ENCODE measurements around the gene PMAIP1. TPM values are rescaled to one million over a fixed set of nuclear protein-coding genes. Genes with fewer than 3 reads are reported as not detected.

Gene PMAIP1
- total and polyA plus RNA-seq, 2 donors from 2014 or later, result 0.71 to 2.8 TPM

DNA sequence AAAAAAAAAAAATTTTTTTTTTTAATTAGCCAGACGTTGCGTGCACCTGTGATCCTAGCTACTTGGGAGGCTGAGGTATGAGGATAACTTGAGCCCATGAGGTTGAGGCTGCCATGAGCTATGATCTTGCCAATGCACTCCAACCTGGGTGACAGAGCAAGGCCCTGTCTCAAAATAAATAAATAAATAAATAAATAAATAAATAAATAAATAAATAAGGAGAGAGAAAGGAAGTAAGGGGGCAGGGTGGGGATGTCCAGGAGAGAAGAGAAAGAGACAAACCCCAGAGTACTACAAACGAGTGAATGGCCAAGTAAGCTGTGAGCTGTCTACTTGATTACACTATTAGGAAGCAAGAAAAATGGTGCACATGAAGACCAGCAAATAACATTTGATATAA, 7.7 kb upstream of the PMAIP1 start:
- peaks cover under 1% of the 10 kb centered on the region for H3K27me3 ChIP-seq (ENCODE audit: control insufficient read depth, insufficient read depth, low read length)
- FAIRE-seq (no peak), DNase-seq (no peak)
- TF ChIP-seq, protein P1, sequence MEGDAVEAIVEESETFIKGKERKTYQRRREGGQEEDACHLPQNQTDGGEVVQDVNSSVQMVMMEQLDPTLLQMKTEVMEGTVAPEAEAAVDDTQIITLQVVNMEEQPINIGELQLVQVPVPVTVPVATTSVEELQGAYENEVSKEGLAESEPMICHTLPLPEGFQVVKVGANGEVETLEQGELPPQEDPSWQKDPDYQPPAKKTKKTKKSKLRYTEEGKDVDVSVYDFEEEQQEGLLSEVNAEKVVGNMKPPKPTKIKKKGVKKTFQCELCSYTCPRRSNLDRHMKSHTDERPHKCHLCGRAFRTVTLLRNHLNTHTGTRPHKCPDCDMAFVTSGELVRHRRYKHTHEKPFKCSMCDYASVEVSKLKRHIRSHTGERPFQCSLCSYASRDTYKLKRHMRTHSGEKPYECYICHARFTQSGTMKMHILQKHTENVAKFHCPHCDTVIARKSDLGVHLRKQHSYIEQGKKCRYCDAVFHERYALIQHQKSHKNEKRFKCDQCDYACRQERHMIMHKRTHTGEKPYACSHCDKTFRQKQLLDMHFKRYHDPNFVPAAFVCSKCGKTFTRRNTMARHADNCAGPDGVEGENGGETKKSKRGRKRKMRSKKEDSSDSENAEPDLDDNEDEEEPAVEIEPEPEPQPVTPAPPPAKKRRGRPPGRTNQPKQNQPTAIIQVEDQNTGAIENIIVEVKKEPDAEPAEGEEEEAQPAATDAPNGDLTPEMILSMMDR (IDR thresholded peaks at IDR 0.05; ENCODE audit: borderline replicate concordance, extremely low read depth, insufficient read depth), result no peak
- H3K27ac ChIP-seq (ENCODE audit: low read depth in 2 of 2, low read length in 2 of 2), result no peak overlapping the region
- no peak overlapping the region for H3K9ac ChIP-seq (ENCODE audit: low read length in 3 of 3)
- no peaks in the 10 kb centered on the region for H3K36me3 ChIP-seq (ENCODE audit: control insufficient read depth in 2 of 3, insufficient read depth in 3 of 3, low read length in 3 of 3)
- H3K4me1 ChIP-seq (ENCODE audit: control insufficient read depth in 2 of 3, insufficient read depth in 2 of 3, low read depth in 1 of 3, low read length in 3 of 3), result no peaks in the 10 kb centered on the region
- H3K9me3 ChIP-seq (ENCODE audit: control insufficient read depth in 2 of 3, insufficient read depth in 1 of 3, low read length in 3 of 3), result no peaks in the 10 kb centered on the region
- H3K4me3 ChIP-seq (ENCODE audit: low read length in 3 of 3), result no peak overlapping the region
- intact Hi-C loops (cut with DNase I), result no loop called here

DNA sequence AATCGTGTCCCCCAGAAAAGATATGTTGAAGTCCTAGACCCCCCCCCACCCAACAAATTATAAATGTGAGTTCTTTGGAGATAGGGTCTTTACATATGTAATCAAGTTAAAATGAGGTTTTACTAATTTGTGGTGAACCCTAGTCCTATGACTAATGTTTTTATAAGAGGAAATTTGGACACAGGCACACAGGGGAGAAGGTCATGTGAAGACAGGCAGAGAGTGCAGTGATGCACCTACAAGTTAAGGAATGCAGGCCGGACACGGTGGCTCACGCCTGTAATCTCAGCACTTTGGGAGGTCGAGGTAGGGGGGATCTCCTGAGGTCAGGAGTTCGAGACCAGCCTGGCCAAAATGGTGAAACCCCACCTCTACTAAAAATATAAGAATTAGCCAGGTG, 5.8 kb upstream of the PMAIP1 start:
- intact Hi-C loops (cut with DNase I), result no loop called here

DNA sequence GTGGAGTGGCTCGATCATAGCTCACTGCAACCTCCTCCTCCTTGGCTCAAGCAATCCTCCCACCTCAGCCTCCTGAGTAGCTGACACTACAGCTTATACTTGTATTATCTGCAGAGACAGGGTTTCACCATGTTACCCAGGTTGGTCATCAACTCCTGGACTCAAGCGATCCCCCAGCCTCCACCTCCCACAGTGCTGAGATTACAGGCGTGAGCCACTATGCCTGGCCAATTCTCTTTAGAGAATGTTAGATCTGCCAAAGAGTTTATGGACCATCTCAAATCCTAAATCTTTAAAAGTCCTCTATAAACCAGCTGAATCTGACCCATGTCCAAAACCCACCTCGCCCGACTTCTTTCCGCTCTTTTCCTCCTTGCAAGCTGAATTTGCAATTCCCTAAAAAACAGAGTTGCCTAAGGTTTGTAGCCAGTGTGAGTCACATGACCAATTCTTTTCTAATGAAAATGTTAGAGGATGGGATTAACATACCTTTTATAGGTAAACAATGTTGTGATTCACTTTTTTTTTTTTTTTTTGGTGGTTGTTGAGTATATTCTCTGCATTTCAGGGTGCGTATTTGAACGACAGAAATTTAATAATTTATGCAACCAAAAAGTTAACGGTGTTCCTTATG, 2.4 kb upstream of the PMAIP1 start:
- Histone ChIP-seq H3K9me3 (ENCODE audit: control insufficient read depth in 2 of 3, insufficient read depth in 1 of 3, low read length in 3 of 3) (no peaks in the 10 kb centered on the region), H3K36me3 (ENCODE audit: control insufficient read depth in 2 of 3, insufficient read depth in 3 of 3, low read length in 3 of 3) (no peaks in the 10 kb centered on the region), H3K9ac (ENCODE audit: low read length in 3 of 3) (no peak overlapping the region), H3K4me3 (ENCODE audit: low read length in 3 of 3) (no peak overlapping the region), H3K27me3 (ENCODE audit: control insufficient read depth, insufficient read depth, low read length) (peaks cover 26% of the 10 kb centered on the region), H3K27ac (ENCODE audit: low read depth in 2 of 2, low read length in 2 of 2) (no peak overlapping the region), H3K4me1 (ENCODE audit: control insufficient read depth in 2 of 3, insufficient read depth in 2 of 3, low read depth in 1 of 3, low read length in 3 of 3) (peaks cover 0 to 4% (median 0%) of the 10 kb centered on the region in 3 donors)
- TF ChIP-seq, protein P1 (IDR thresholded peaks at IDR 0.05; ENCODE audit: borderline replicate concordance, extremely low read depth, insufficient read depth), result no peak
- peak in 1 of 5 donors; percentile 39 for DNase-seq
- intact Hi-C loops (cut with DNase I), result no loop called here
- FAIRE-seq, result no peak

More for the DNA sequence above, 5.8 kb upstream of the PMAIP1 start:
- H3K4me1 ChIP-seq (ENCODE audit: control insufficient read depth in 2 of 3, insufficient read depth in 2 of 3, low read depth in 1 of 3, low read length in 3 of 3), result peaks cover 0 to 2% (median 0%) of the 10 kb centered on the region in 3 donors
- H3K27ac ChIP-seq (ENCODE audit: low read depth in 2 of 2, low read length in 2 of 2), result no peak overlapping the region
- H3K4me3 ChIP-seq (ENCODE audit: low read length in 3 of 3), result no peak overlapping the region
- DNase-seq, result no peak
- TF ChIP-seq, protein P1 (IDR thresholded peaks at IDR 0.05; ENCODE audit: borderline replicate concordance, extremely low read depth, insufficient read depth), result no peak
- H3K9me3 ChIP-seq (ENCODE audit: control insufficient read depth in 2 of 3, insufficient read depth in 1 of 3, low read length in 3 of 3), result no peaks in the 10 kb centered on the region
- no peak overlapping the region for H3K9ac ChIP-seq (ENCODE audit: low read length in 3 of 3)
- H3K36me3 ChIP-seq (ENCODE audit: control insufficient read depth in 2 of 3, insufficient read depth in 3 of 3, low read length in 3 of 3), result no peaks in the 10 kb centered on the region
- FAIRE-seq, result no peak
- peaks cover 18% of the 10 kb centered on the region for H3K27me3 ChIP-seq (ENCODE audit: control insufficient read depth, insufficient read depth, low read length)
